A204.1 (cell line): ENCODE results near the gene OAS1.

Experiments used
- FAIRE-seq: peaks from 2 replicates; lab custom pipeline; 2012; peaks lifted over from hg19 to GRCh38; lab: Jason Lieb, UNC

OAS1 gene

DNA sequence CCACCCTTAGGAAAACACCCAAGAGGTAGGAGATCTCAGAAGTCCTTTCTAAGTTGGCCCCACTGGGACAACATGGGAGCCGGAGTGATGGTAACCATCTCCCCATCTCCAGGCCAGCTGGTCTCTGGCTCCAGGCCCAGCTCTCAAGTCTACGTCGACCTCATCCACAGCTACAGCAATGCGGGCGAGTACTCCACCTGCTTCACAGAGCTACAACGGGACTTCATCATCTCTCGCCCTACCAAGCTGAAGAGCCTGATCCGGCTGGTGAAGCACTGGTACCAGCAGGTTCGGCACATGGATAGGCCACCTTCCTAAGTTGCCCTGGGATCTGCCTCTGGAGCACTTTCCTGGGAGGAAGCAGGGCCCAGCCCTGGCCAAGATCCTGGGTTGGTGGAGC lies 60.5 kb downstream of the OAS1 start:
- no peak for FAIRE-seq

- FAIRE-seq = no peak
Observed at GRCh38 chr12:112967858-112968257, 61.1 kb downstream of the OAS1 start.
